WERI-Rb-1 (cell line): Measurements from ENCODE around the gene STK32C.

ENCODE experiments used
- DNase-seq: peaks from one replicate; pipeline ENCODE4 v3.0.0-alpha.2; 2020
- H3K27ac ChIP-seq: fragments of 250-450 bp; sonication (Bioruptor Pico); 2 replicates; pipeline ENCODE4 v1.5.1; 2020; ENCODE audit warnings: mild to moderate bottlenecking, moderate library complexity
- H3K27me3 ChIP-seq: fragments of 250-450 bp; sonication (Bioruptor Pico); 2 replicates; pipeline ENCODE4 v1.5.1; 2021; ENCODE audit warnings: mild to moderate bottlenecking, low read depth, moderate library complexity; ENCODE audit not compliant: insufficient read depth, severe bottlenecking
- H3K36me3 ChIP-seq: fragments of 250-450 bp; sonication (Bioruptor Pico); 2 replicates; pipeline ENCODE4 v1.5.1; 2020; ENCODE audit warnings: mild to moderate bottlenecking, moderate library complexity
- H3K4me3 ChIP-seq: 2 replicates; pipeline ENCODE4 v1.5.1; 2011; ENCODE audit warnings: low read depth, mild to moderate bottlenecking, control low read depth, low read length
- H3K9me3 ChIP-seq: fragments of 250-450 bp; sonication (Bioruptor Pico); 2 replicates; pipeline ENCODE4 v1.5.1; 2021; ENCODE audit warnings: mild to moderate bottlenecking, moderate library complexity; ENCODE audit not compliant: severe bottlenecking
- TF ChIP-seq, protein P1 (sequence below): IDR thresholded peaks from 2 replicates; pipeline ENCODE4 v1.5.1; 2011; ENCODE audit warnings: low read depth, mild to moderate bottlenecking, control low read depth, inconsistent platforms, low read length

The STK32C gene

GRCh38 chr10:132232981-132233380 is 74.8 kb downstream of the STK32C start:
- Histone ChIP-seq H3K27me3 (no peaks in the 10 kb centered on the region), H3K36me3 (no peaks in the 10 kb centered on the region), H3K9me3 (no peaks in the 10 kb centered on the region), H3K4me3 (no peak overlapping the region), H3K27ac (no peak overlapping the region)
- DNase-seq, result no peak
- TF ChIP-seq, protein P1, sequence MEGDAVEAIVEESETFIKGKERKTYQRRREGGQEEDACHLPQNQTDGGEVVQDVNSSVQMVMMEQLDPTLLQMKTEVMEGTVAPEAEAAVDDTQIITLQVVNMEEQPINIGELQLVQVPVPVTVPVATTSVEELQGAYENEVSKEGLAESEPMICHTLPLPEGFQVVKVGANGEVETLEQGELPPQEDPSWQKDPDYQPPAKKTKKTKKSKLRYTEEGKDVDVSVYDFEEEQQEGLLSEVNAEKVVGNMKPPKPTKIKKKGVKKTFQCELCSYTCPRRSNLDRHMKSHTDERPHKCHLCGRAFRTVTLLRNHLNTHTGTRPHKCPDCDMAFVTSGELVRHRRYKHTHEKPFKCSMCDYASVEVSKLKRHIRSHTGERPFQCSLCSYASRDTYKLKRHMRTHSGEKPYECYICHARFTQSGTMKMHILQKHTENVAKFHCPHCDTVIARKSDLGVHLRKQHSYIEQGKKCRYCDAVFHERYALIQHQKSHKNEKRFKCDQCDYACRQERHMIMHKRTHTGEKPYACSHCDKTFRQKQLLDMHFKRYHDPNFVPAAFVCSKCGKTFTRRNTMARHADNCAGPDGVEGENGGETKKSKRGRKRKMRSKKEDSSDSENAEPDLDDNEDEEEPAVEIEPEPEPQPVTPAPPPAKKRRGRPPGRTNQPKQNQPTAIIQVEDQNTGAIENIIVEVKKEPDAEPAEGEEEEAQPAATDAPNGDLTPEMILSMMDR, result no peak

- no peak overlapping the region for H3K4me3 ChIP-seq
- no peaks in the 10 kb centered on the region for H3K27me3 ChIP-seq
- TF ChIP-seq, protein P1, result no peak
- H3K9me3 ChIP-seq, result no peaks in the 10 kb centered on the region
- H3K27ac ChIP-seq, result no peak overlapping the region
- DNase-seq, result no peak
- no peaks in the 10 kb centered on the region for H3K36me3 ChIP-seq
These were observed 75.5 kb downstream of the STK32C start for GRCh38 chr10:132232023-132232951.

- no peaks in the 10 kb centered on the region for H3K27me3 ChIP-seq
- H3K36me3 ChIP-seq, result no peaks in the 10 kb centered on the region
- DNase-seq, result no peak
- H3K27ac ChIP-seq, result no peak overlapping the region
- no peaks in the 10 kb centered on the region for H3K9me3 ChIP-seq
- TF ChIP-seq, protein P1, result no peak
- no peak overlapping the region for H3K4me3 ChIP-seq
These were observed 76.1 kb downstream of the STK32C start for GRCh38 chr10:132231656-132232022.

DNA sequence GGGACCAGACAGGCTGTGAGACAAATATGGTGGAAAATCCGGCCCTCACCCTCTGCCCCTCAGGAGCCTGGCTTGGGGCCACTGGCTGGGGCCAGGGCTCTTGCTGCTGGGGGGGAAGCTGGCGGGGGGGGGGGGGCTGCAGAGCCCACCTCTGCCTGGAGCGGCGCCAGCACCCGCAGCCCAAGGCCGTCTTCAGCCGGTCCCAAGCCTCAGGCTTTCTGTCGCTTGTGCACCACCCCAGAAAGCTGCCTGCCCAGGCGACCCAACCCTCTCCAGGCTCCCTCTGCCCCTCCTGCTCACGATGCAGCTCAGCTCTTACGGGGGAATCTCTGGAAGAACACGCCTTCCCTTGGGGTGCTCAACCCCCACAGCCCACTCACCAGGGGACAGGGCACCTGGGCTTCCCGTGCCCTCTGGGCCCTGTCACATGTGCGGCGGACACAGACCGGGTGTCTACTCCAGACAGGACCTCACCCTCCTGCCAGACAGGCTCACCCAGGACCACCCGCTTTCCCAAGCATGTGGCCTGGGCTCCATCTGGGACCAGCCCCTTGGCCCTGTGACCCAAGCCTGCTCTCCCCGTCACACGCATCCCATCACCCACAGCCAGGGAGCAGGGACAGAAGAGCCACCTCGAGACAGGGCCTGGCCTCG is 77.1 kb downstream of the STK32C start:
- no peak for DNase-seq
- Histone ChIP-seq H3K36me3 (no peaks in the 10 kb centered on the region), H3K9me3 (no peaks in the 10 kb centered on the region), H3K27ac (no peak overlapping the region), H3K27me3 (no peaks in the 10 kb centered on the region), H3K4me3 (no peak overlapping the region)
- TF ChIP-seq, protein P1, result no peak

DNA sequence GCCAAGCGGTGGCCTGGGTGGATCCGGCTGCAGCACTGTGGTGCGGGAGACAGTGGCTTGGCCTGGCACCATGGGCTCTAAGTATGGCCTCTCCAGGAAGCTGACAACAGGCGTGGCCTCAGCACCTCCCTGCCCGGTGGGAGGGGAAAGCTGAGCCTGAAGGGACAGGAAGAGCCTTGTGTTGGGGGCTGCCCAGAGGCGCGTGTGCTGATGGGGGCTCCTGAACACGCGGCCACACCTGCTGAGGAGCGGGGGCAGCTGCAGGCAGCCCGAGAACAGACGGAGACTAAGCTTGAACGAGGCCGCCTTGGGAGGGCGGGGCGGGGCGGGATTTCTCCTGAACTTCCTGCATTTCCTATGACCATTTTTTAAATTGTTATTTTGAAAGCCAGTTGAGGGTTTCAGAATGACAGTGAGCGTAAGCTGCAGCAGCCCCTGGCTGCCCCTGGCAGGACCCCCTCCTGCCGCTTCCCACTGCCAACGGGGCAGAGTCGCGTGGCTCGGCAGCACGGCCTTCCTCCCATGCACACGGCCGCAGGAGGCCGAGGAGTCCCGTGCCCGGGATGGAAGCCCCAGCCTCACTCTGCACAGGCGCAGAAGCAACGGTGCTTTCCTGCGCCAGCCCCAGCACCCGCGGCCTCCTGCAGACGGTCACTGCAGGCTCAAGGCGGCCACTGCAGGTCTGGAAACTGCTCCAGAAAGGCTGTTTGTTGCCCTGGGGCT is 77.8 kb downstream of the STK32C start:
- no peak overlapping the region for H3K27ac ChIP-seq
- TF ChIP-seq, protein P1, result no peak
- no peaks in the 10 kb centered on the region for H3K27me3 ChIP-seq

More for the DNA sequence above, 77.8 kb downstream of the STK32C start:
- DNase-seq, result no peak
- no peak overlapping the region for H3K4me3 ChIP-seq
- no peaks in the 10 kb centered on the region for H3K36me3 ChIP-seq
- H3K9me3 ChIP-seq, result no peaks in the 10 kb centered on the region
